ENCODE data around the gene CA7.

DNA sequence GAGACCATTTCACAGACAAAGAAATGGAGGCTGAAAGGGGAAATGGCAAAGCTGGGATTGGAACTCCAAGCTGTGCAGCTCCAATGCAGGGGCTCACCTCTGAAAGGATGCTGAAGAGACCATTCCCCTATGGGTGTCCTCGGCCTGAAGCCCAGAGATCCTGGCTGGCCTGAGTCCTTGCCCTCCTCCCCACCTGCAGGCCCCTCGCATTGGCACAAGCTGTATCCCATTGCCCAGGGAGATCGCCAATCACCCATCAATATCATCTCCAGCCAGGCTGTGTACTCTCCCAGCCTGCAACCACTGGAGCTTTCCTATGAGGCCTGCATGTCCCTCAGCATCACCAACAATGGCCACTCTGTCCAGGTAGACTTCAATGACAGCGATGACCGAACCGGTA, 2.6 kb downstream of the CA7 start:
- TF ChIP-seq, protein P1, sequence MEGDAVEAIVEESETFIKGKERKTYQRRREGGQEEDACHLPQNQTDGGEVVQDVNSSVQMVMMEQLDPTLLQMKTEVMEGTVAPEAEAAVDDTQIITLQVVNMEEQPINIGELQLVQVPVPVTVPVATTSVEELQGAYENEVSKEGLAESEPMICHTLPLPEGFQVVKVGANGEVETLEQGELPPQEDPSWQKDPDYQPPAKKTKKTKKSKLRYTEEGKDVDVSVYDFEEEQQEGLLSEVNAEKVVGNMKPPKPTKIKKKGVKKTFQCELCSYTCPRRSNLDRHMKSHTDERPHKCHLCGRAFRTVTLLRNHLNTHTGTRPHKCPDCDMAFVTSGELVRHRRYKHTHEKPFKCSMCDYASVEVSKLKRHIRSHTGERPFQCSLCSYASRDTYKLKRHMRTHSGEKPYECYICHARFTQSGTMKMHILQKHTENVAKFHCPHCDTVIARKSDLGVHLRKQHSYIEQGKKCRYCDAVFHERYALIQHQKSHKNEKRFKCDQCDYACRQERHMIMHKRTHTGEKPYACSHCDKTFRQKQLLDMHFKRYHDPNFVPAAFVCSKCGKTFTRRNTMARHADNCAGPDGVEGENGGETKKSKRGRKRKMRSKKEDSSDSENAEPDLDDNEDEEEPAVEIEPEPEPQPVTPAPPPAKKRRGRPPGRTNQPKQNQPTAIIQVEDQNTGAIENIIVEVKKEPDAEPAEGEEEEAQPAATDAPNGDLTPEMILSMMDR (IDR thresholded peaks at IDR 0.05; ENCODE audit: insufficient read depth, low read length) = no peak
- TF ChIP-seq, protein P2, sequence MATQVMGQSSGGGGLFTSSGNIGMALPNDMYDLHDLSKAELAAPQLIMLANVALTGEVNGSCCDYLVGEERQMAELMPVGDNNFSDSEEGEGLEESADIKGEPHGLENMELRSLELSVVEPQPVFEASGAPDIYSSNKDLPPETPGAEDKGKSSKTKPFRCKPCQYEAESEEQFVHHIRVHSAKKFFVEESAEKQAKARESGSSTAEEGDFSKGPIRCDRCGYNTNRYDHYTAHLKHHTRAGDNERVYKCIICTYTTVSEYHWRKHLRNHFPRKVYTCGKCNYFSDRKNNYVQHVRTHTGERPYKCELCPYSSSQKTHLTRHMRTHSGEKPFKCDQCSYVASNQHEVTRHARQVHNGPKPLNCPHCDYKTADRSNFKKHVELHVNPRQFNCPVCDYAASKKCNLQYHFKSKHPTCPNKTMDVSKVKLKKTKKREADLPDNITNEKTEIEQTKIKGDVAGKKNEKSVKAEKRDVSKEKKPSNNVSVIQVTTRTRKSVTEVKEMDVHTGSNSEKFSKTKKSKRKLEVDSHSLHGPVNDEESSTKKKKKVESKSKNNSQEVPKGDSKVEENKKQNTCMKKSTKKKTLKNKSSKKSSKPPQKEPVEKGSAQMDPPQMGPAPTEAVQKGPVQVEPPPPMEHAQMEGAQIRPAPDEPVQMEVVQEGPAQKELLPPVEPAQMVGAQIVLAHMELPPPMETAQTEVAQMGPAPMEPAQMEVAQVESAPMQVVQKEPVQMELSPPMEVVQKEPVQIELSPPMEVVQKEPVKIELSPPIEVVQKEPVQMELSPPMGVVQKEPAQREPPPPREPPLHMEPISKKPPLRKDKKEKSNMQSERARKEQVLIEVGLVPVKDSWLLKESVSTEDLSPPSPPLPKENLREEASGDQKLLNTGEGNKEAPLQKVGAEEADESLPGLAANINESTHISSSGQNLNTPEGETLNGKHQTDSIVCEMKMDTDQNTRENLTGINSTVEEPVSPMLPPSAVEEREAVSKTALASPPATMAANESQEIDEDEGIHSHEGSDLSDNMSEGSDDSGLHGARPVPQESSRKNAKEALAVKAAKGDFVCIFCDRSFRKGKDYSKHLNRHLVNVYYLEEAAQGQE (IDR thresholded peaks at IDR 0.05; ENCODE audit: insufficient replicate concordance, low read depth) = no peak
- TF ChIP-seq POLR2AphosphoS5 (IDR thresholded peaks at IDR 0.05; ENCODE audit: low read depth) (no peak), SPI1 (IDR thresholded peaks at IDR 0.05; ENCODE audit: borderline replicate concordance, low read depth) (no peak)
